ENCODE results near the gene FXYD6.

- TF ChIP-seq, protein P1, sequence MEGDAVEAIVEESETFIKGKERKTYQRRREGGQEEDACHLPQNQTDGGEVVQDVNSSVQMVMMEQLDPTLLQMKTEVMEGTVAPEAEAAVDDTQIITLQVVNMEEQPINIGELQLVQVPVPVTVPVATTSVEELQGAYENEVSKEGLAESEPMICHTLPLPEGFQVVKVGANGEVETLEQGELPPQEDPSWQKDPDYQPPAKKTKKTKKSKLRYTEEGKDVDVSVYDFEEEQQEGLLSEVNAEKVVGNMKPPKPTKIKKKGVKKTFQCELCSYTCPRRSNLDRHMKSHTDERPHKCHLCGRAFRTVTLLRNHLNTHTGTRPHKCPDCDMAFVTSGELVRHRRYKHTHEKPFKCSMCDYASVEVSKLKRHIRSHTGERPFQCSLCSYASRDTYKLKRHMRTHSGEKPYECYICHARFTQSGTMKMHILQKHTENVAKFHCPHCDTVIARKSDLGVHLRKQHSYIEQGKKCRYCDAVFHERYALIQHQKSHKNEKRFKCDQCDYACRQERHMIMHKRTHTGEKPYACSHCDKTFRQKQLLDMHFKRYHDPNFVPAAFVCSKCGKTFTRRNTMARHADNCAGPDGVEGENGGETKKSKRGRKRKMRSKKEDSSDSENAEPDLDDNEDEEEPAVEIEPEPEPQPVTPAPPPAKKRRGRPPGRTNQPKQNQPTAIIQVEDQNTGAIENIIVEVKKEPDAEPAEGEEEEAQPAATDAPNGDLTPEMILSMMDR (IDR thresholded peaks at IDR 0.05; ENCODE audit: insufficient read depth, low read length, poor library complexity, severe bottlenecking) = no peak
- TF ChIP-seq EZH2phosphoT487 (conservative IDR thresholded peaks at IDR 0.05; ENCODE audit: low read length) = no peak
These were observed 47.7 kb downstream of the FXYD6 start for GRCh38 chr11:117828611-117829368.

Measured in SU-DHL-6 (cell line).